Loucy (cell line): Measurements from ENCODE around the gene BMPR1B.

ENCODE experiments used
- H2AFZ ChIP-seq: fragments of 200-600 bp; sonication (generic); 2 replicates; pipeline ENCODE4 v1.6.0; 2016; ENCODE audit warnings: antibody characterized with exemption, mild to moderate bottlenecking, low read length, moderate library complexity
- H3F3A ChIP-seq: fragments of 200-600 bp; 2 replicates; pipeline ENCODE4 v1.6.0; 2016; ENCODE audit warnings: antibody characterized with exemption, low read depth, mild to moderate bottlenecking
- H3K27me3 ChIP-seq: fragments of 200-600 bp; sonication (generic); 2 replicates; pipeline ENCODE4 v1.6.1; 2014; ENCODE audit warnings: low read length, mild to moderate bottlenecking; ENCODE audit not compliant: insufficient read depth, poor library complexity, severe bottlenecking
- H3K36me3 ChIP-seq: fragments of 200-600 bp; sonication (generic); 2 replicates; pipeline ENCODE4 v1.6.1; 2016; ENCODE audit warnings: low read length; ENCODE audit not compliant: insufficient read depth
- H3K4me1 ChIP-seq: fragments of 200-600 bp; sonication (generic); 2 replicates; pipeline ENCODE4 v1.5.1; 2014; ENCODE audit warnings: low read length, mild to moderate bottlenecking; ENCODE audit not compliant: insufficient read depth, poor library complexity, severe bottlenecking
- H3K4me2 ChIP-seq: fragments of 200-600 bp; sonication (generic); 2 replicates; pipeline ENCODE4 v1.6.0; 2014; ENCODE audit warnings: antibody characterized with exemption, low read length, low read depth, mild to moderate bottlenecking; ENCODE audit not compliant: poor library complexity, severe bottlenecking
- H3K4me3 ChIP-seq: fragments of 200-600 bp; sonication (generic); 2 replicates; pipeline ENCODE4 v1.5.1; 2014; ENCODE audit warnings: low read length, mild to moderate bottlenecking, mixed read lengths; ENCODE audit not compliant: poor library complexity, severe bottlenecking
- H3K79me2 ChIP-seq: fragments of 200-600 bp; sonication (generic); 2 replicates; pipeline ENCODE4 v1.6.1; 2014; ENCODE audit warnings: low read length; ENCODE audit not compliant: insufficient read depth
- H3K9ac ChIP-seq: fragments of 200-600 bp; sonication (generic); 2 replicates; pipeline ENCODE4 v1.6.0; 2014; ENCODE audit warnings: mild to moderate bottlenecking, low read depth, low read length, moderate library complexity; ENCODE audit not compliant: poor library complexity, severe bottlenecking
- H3K9me2 ChIP-seq: fragments of 200-600 bp; sonication (generic); replicated peaks from 2 replicates; pipeline ENCODE4 v1.6.1; 2016; ENCODE audit warnings: low read depth, low read length, mixed read lengths
- H3K9me3 ChIP-seq: fragments of 200-600 bp; sonication (generic); 2 replicates; pipeline ENCODE4 v1.6.1; 2014; ENCODE audit warnings: mild to moderate bottlenecking, antibody characterized with exemption, low read length, low read depth; ENCODE audit not compliant: insufficient read depth
- H4K20me1 ChIP-seq: fragments of 200-600 bp; sonication (generic); 2 replicates; pipeline ENCODE4 v1.6.0; 2014; ENCODE audit warnings: antibody characterized with exemption, low read length, mild to moderate bottlenecking; ENCODE audit not compliant: insufficient read depth, poor library complexity, severe bottlenecking
- CTCF ChIP-seq: fragments of 200-600 bp; sonication (generic); conservative IDR thresholded peaks from 2 replicates; pipeline ENCODE4 v1.5.1; 2014; ENCODE audit warnings: mild to moderate bottlenecking, antibody characterized with exemption, low read length
- EZH2phosphoT487 ChIP-seq: fragments of 200-600 bp; IDR thresholded peaks from 2 replicates; pipeline ENCODE4 v1.6.1; 2018; ENCODE audit warnings: antibody characterized with exemption, mild to moderate bottlenecking, moderate library complexity, borderline replicate concordance

BMPR1B gene

GRCh38 chr4:95204267-95204844 is 446.6 kb downstream of the BMPR1B start:
- TF ChIP-seq EZH2phosphoT487 (no peak), CTCF (no peak)
- no peaks in the 10 kb centered on the region for H3K9me2 ChIP-seq
- H3K36me3 ChIP-seq: no peaks in the 10 kb centered on the region
- no peaks in the 10 kb centered on the region for H3F3A ChIP-seq
- H3K4me3 ChIP-seq: no peak overlapping the region
- no peaks in the 10 kb centered on the region for H3K27me3 ChIP-seq
- H3K79me2 ChIP-seq: no peaks in the 10 kb centered on the region
- no peaks in the 10 kb centered on the region for H4K20me1 ChIP-seq
- no peaks in the 10 kb centered on the region for H3K4me1 ChIP-seq
- no peak overlapping the region for H2AFZ ChIP-seq
- no peaks in the 10 kb centered on the region for H3K9me3 ChIP-seq
- H3K9ac ChIP-seq: no peak overlapping the region
- H3K4me2 ChIP-seq: no peak overlapping the region

- Histone ChIP-seq H2AFZ (no peak overlapping the region), H3K9me3 (no peaks in the 10 kb centered on the region), H3K79me2 (no peaks in the 10 kb centered on the region), H3K27me3 (no peaks in the 10 kb centered on the region), H3K4me1 (no peaks in the 10 kb centered on the region), H4K20me1 (no peaks in the 10 kb centered on the region), H3K36me3 (no peaks in the 10 kb centered on the region), H3K4me2 (no peak overlapping the region), H3K4me3 (no peak overlapping the region), H3K9me2 (no peaks in the 10 kb centered on the region), H3F3A (no peaks in the 10 kb centered on the region), H3K9ac (no peak overlapping the region)
- TF ChIP-seq EZH2phosphoT487: no peak
- peak; percentile 38; the same call in 1 of the 2 replicates for TF ChIP-seq CTCF
Measured at GRCh38 chr4:95204873-95205272, 447.1 kb downstream of the BMPR1B start.
